Coronary artery (tissue), 2 donors: ENCODE results near the gene SOX6.

Experiments
- DNase-seq: peaks from one replicate; pipeline ENCODE4 v3.0.0-alpha.2; 2017; ENCODE audit warnings: low spot score
- H3K27ac ChIP-seq, 2 donors: fragments of 200-600 bp; sonication (generic); one replicate each; pipeline ENCODE4 v1.5.1; 2016 to 2019
- H3K4me3 ChIP-seq: fragments of 200-600 bp; sonication (generic); 2 replicates; pipeline ENCODE4 v1.5.1; 2016; ENCODE audit warnings: mild to moderate bottlenecking, moderate library complexity
- CTCF ChIP-seq: fragments of 200-600 bp; sonication (generic); IDR thresholded peaks from one replicate; pipeline ENCODE4 v1.5.1; 2019; ENCODE audit warnings: antibody characterized with exemption

SOX6 gene

GRCh38 chr11:15942126-15942525 is 414.2 kb downstream of the SOX6 start:
- peak; percentile 60 for DNase-seq
- no peak for TF ChIP-seq CTCF
- Histone ChIP-seq H3K4me3 (no peak overlapping the region), H3K27ac (no peak overlapping the region)

GRCh38 chr11:15941206-15941770 is 415.1 kb downstream of the SOX6 start:
- Histone ChIP-seq H3K4me3 (peak overlapping the region; percentile 30), H3K27ac (no peak overlapping the region)
- peak; percentile 31 for TF ChIP-seq CTCF
- DNase-seq = peak; percentile 69

- H3K4me3 ChIP-seq = no peak overlapping the region
- peak; percentile 43 for DNase-seq
- H3K27ac ChIP-seq = no peak overlapping the region
- TF ChIP-seq CTCF = no peak
Observed at GRCh38 chr11:15940462-15941205, 415.7 kb downstream of the SOX6 start.

GRCh38 chr11:15938983-15939382 is 417.4 kb downstream of the SOX6 start:
- no peak overlapping the region for H3K4me3 ChIP-seq
- TF ChIP-seq CTCF = no peak
- no peak for DNase-seq
- H3K27ac ChIP-seq = no peak overlapping the region

GRCh38 chr11:15938121-15938611 is 418.2 kb downstream of the SOX6 start:
- no peak for TF ChIP-seq CTCF
- H3K4me3 ChIP-seq = no peak overlapping the region
- H3K27ac ChIP-seq = no peak overlapping the region
- no peak for DNase-seq

- H3K27ac ChIP-seq = no peak overlapping the region
- no peak overlapping the region for H3K4me3 ChIP-seq
- no peak for TF ChIP-seq CTCF
- no peak for DNase-seq
Observed at GRCh38 chr11:15937601-15938120, 418.7 kb downstream of the SOX6 start.

GRCh38 chr11:15936011-15936410 is 420.3 kb downstream of the SOX6 start:
- no peak for TF ChIP-seq CTCF
- no peak for DNase-seq
- H3K4me3 ChIP-seq = no peak overlapping the region
- no peak overlapping the region for H3K27ac ChIP-seq
